ENCODE results near the gene OR5B12. TPM values are rescaled to one million over a fixed set of nuclear protein-coding genes. Genes with fewer than 3 reads are reported as not detected.
"Not testable (repeated sequence)": the region's sequence is repeated elsewhere in the genome, so short reads cannot be mapped to it uniquely, and the experiment has no call there.

Gene OR5B12
- polyA plus RNA-seq, 3 donors from 2014 or later = not detected

- no peak within 1 kb of the TSS for H3K27ac Mint-ChIP-seq
- H3K4me3 Mint-ChIP-seq = no peak within 1 kb of the TSS
- no peaks in the 10 kb centered on the region for H3K36me3 Mint-ChIP-seq
- H3K9me3 Mint-ChIP-seq = peaks cover 0 to 18% (median 1%) of the 10 kb centered on the region in 6 donors
- DNase-seq = no peak
- H3K27me3 Mint-ChIP-seq (ENCODE audit: low read depth in 3 of 3) = peaks cover 2 to 6% (median 4%) of the 10 kb centered on the region in 3 donors
- no peaks in the 10 kb centered on the region for H3K4me1 Mint-ChIP-seq
Measured at GRCh38 chr11:58428021-58428420, 14.0 kb downstream of the OR5B12 start, which contains the start of gene OR5B2. Gene OR5B2 (minus strand): TSS chr11:58428121. CDS start chr11:58423261, 4,860 bp downstream.

GRCh38 chr11:58406774-58407173, 35.3 kb downstream of the OR5B12 start, which contains the start of gene OR5B3:
Gene OR5B3 (minus strand): TSS chr11:58406874. CDS start chr11:58403409, 3,465 bp downstream.
- H3K27ac Mint-ChIP-seq = no peak within 1 kb of the TSS
- no peaks in the 10 kb centered on the region for H3K4me1 Mint-ChIP-seq
- H3K36me3 Mint-ChIP-seq = peaks cover 0 to 6% (median 5%) of the 10 kb centered on the region in 3 donors
- peaks cover 0 to 16% (median 4%) of the 10 kb centered on the region in 3 donors for H3K27me3 Mint-ChIP-seq (ENCODE audit: low read depth in 3 of 3)
- no peak within 1 kb of the TSS for H3K4me3 Mint-ChIP-seq
- H3K9me3 Mint-ChIP-seq = peaks cover 10 to 36% (median 22%) of the 10 kb centered on the region in 6 donors
- no peak for DNase-seq

- not testable (repeated sequence) for DNase-seq; H3K27ac Mint-ChIP-seq; H3K9me3 Mint-ChIP-seq; H3K36me3 Mint-ChIP-seq; H3K27me3 Mint-ChIP-seq (ENCODE audit: low read depth in 3 of 3); H3K4me3 Mint-ChIP-seq; H3K4me1 Mint-ChIP-seq
Measured at GRCh38 chr11:58399622-58400021, 42.4 kb downstream of the OR5B12 start.

- H3K36me3 Mint-ChIP-seq = no peaks in the 10 kb centered on the region
- no peak overlapping the region for H3K4me3 Mint-ChIP-seq
- H3K27ac Mint-ChIP-seq = no peak overlapping the region
- no peaks in the 10 kb centered on the region for H3K4me1 Mint-ChIP-seq
- DNase-seq = no peak
- peaks cover 0 to 9% (median 0%) of the 10 kb centered on the region in 3 donors for H3K27me3 Mint-ChIP-seq (ENCODE audit: low read depth in 3 of 3)
- H3K9me3 Mint-ChIP-seq = peaks cover 0 to 5% (median 0%) of the 10 kb centered on the region in 6 donors
Measured at GRCh38 chr11:58395581-58395980, 46.5 kb downstream of the OR5B12 start.

- DNase-seq = no peak
- Mint-ChIP-seq H3K9me3 (peaks cover 0 to 5% (median 0%) of the 10 kb centered on the region in 6 donors), H3K36me3 (no peaks in the 10 kb centered on the region), H3K4me3 (no peak overlapping the region), H3K4me1 (no peaks in the 10 kb centered on the region), H3K27me3 (ENCODE audit: low read depth in 3 of 3) (peaks cover 0 to 9% (median 0%) of the 10 kb centered on the region in 3 donors), H3K27ac (no peak overlapping the region)
Measured at GRCh38 chr11:58394195-58394594, 47.8 kb downstream of the OR5B12 start.

- DNase-seq = no peak
- Mint-ChIP-seq H3K27me3 (ENCODE audit: low read depth in 3 of 3) (peaks cover 0 to 9% (median 0%) of the 10 kb centered on the region in 3 donors), H3K4me1 (no peaks in the 10 kb centered on the region), H3K27ac (no peak overlapping the region), H3K36me3 (no peaks in the 10 kb centered on the region), H3K4me3 (no peak overlapping the region), H3K9me3 (peaks cover 0 to 5% (median 0%) of the 10 kb centered on the region in 6 donors)
Measured at GRCh38 chr11:58392746-58393145, 49.3 kb downstream of the OR5B12 start.

GRCh38 chr11:58391879-58392278, 50.2 kb downstream of the OR5B12 start:
- Mint-ChIP-seq H3K27ac (no peak overlapping the region), H3K9me3 (peaks cover 0 to 5% (median 0%) of the 10 kb centered on the region in 6 donors), H3K4me3 (no peak overlapping the region), H3K27me3 (ENCODE audit: low read depth in 3 of 3) (peaks cover 0 to 9% (median 0%) of the 10 kb centered on the region in 3 donors), H3K4me1 (no peaks in the 10 kb centered on the region), H3K36me3 (no peaks in the 10 kb centered on the region)
- no peak for DNase-seq

GRCh38 chr11:58390551-58391063, 51.4 kb downstream of the OR5B12 start:
- Mint-ChIP-seq H3K27ac (no peak overlapping the region), H3K27me3 (ENCODE audit: low read depth in 3 of 3) (peaks cover 0 to 7% (median 0%) of the 10 kb centered on the region in 3 donors), H3K4me3 (no peak overlapping the region), H3K9me3 (peaks cover 0 to 4% (median 0%) of the 10 kb centered on the region in 6 donors), H3K36me3 (no peaks in the 10 kb centered on the region), H3K4me1 (no peaks in the 10 kb centered on the region)
- no peak for DNase-seq

Other genes starting within 250 kb of the OR5B12 start
- not detected for gene OR1S2, start 238.1 kb downstream of the OR5B12 start, polyA plus RNA-seq
- gene OR1S1, start 229.5 kb downstream of the OR5B12 start, polyA plus RNA-seq = not detected
- gene OR10Q1, start 213.3 kb downstream of the OR5B12 start, polyA plus RNA-seq = not detected
- not detected for gene OR10W1, start 174.0 kb downstream of the OR5B12 start, polyA plus RNA-seq
- gene OR5B17, start 83.2 kb downstream of the OR5B12 start, polyA plus RNA-seq = not detected
- gene OR5B3, start 35.4 kb downstream of the OR5B12 start, polyA plus RNA-seq = not detected
- not detected for gene OR5B2, start 14.1 kb downstream of the OR5B12 start, polyA plus RNA-seq
- not detected for gene OR5B21, start 65.9 kb upstream of the OR5B12 start, polyA plus RNA-seq
- 100 to 1,000 TPM; 153 to 217 (median 197) TPM for gene LPXN, start 133.6 kb upstream of the OR5B12 start, polyA plus RNA-seq
- gene ZFP91, start 136.8 kb upstream of the OR5B12 start, polyA plus RNA-seq = 10 to 100 TPM in 2 of 3 donors, 1 to 10 TPM in 1; 6.6 to 15.4 (median 10.8) TPM
- gene CNTF, start 180.4 kb upstream of the OR5B12 start, polyA plus RNA-seq = under 1 TPM in 1 of 3 donors, not detected in 2; 0.46 TPM

Measured in immature natural killer cell (primary cell).